LNCAP (cell line): ENCODE data around the gene CNBP.

Experiments used
- TF ChIP-seq, protein P1 (sequence below): fragments of 450-650 bp; IDR thresholded peaks from 2 replicates; pipeline ENCODE4 v1.5.1; 2017; ENCODE audit warnings: mild to moderate bottlenecking

The CNBP gene

DNA sequence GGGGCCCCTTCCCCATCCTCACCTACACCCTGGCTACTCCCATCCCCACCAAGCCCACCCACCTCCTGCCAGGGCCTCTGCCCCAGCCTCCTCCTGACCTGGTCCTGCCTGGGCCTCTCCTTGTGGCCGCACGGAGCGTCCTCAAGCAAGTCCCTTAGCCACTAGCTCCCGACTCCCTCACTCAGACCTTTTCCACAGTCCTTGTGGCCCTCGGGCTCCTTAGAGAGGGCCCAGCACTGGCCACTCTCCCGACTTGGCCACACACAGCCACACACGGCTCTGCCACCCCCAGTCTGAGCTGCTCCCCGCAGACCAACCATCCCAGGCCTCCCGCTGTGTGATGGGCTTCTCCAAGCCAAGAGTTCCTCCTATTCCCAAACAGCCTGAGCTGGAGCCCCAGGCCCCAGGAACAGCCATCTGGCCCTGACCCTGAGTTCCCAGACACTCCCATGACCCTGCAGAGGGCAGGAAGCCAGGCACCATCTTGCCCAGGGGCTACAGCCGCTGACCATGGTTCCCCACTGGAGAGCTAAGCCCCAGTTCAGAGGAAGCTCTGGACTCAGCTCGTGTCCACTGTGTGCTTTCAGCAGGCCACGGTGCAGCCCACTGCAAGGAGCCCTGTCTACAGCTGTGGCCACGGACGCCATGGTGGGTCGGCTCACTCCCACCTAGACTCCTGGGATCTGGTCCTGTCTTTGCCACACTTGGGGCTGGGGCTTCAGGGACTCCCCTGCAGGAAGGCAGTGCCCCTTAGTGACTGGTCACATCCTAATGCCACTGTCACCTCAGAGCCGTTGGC is 55.1 kb downstream of the CNBP start:
- TF ChIP-seq, protein P1, sequence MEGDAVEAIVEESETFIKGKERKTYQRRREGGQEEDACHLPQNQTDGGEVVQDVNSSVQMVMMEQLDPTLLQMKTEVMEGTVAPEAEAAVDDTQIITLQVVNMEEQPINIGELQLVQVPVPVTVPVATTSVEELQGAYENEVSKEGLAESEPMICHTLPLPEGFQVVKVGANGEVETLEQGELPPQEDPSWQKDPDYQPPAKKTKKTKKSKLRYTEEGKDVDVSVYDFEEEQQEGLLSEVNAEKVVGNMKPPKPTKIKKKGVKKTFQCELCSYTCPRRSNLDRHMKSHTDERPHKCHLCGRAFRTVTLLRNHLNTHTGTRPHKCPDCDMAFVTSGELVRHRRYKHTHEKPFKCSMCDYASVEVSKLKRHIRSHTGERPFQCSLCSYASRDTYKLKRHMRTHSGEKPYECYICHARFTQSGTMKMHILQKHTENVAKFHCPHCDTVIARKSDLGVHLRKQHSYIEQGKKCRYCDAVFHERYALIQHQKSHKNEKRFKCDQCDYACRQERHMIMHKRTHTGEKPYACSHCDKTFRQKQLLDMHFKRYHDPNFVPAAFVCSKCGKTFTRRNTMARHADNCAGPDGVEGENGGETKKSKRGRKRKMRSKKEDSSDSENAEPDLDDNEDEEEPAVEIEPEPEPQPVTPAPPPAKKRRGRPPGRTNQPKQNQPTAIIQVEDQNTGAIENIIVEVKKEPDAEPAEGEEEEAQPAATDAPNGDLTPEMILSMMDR, result no peak

GRCh38 chr3:129126726-129127280 is 56.9 kb downstream of the CNBP start:
- TF ChIP-seq, protein P1, result no peak

- TF ChIP-seq, protein P1, result no peak
These were observed 60.2 kb downstream of the CNBP start for GRCh38 chr3:129123314-129124060.

GRCh38 chr3:129122412-129123011 is 61.2 kb downstream of the CNBP start:
- TF ChIP-seq, protein P1, result no peak

DNA sequence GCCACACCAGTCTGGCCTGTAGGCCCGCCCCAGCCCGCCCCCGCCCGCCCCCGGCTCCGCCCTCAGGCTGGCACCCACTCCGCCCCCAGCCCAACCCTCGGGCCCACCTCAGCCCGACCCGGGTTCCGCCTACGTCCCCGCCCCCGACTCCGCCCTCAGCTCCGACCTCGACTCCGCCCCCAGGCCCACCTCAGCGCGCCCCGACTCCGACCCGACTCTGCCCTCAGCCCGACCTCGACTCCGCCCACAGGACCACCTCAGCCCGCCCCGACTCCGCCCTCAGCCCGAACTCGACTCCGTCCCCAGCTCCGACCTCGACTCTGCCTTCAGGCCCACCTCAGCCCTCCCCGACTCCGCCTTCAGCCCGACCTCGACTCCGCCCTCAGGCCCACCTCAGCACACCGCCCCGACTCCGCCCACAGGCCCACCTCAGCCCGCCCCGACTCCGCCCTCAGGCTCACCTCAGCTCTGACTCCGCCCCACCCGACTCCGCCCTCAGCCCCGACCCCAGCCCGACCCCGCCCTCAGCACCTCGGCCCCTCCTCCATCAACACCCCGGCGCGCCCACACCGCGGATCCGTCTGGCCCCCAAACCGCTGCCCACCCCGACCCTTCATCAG is 61.8 kb downstream of the CNBP start, which contains the start of gene RAB43:
Gene RAB43, minus strand, starts transcription at position 13 of the 620 bp plus-strand sequence. CDS start 315 bp downstream, outside the sequence.
- TF ChIP-seq, protein P1, result no peak

- TF ChIP-seq, protein P1, result no peak
These were observed 62.5 kb downstream of the CNBP start for GRCh38 chr3:129121016-129121791.
